COLO668 (cell line): ENCODE results near the gene AKAP13.

Source experiments
- DNase-seq: peaks from one replicate; lab custom pipeline; 2025; ENCODE audit not compliant: unreplicated experiment; lab: John Stamatoyannopoulos, UW

Gene AKAP13

DNA sequence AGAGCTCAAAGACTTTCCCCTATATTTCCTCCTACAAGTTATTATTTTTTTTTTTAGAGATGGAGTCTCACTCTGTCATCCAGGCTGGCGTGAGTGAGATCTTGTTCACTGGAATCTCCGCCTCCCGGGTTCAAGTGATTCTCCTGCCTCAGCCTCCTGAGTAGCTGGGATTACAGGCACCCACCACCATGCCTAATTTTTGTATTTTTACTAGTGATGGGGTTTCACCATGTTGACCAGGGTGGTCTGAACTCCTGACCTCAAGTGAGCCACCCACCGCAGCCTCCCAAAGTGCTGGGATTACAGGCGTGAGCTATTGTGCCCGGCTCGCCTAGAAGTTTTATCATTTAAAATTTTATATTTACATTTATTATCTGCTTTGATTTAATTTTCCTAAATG, 5.9 kb downstream of the AKAP13 start:
- no peak for DNase-seq

DNA sequence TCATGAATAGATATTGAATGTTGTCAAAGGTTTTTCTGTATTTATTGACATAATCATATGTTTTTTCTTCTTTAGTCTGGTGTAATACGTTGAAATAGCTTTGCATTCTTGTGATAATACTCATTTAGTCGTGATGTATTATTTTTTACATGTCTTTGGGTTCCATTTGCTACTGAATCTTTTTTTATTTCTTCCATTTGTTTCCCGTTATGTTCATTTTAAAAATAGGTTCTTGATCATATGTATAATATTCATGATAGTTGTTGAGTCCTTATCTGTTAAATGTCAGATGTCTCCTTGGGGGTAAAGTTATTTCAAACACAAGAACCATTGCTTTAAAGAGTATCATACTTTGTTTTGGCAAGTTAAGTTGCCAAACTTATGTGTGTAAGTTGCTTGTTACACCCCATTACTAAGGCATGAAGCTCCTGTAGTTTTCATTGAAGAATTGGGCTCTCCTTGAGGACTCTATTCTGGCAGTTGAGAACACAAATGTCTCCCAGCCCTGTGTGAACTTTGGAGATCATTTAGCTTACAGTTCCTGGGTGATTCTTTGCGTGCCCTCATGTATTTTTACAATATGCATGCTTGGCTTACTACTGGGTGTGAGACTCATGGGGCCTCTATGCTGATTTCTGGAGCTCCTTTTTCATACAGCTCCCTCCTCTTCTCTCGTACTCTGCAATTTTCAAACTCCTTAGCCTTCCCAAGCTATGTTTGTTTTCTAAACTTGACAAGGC, 8.3 kb downstream of the AKAP13 start:
- no peak for DNase-seq

DNA sequence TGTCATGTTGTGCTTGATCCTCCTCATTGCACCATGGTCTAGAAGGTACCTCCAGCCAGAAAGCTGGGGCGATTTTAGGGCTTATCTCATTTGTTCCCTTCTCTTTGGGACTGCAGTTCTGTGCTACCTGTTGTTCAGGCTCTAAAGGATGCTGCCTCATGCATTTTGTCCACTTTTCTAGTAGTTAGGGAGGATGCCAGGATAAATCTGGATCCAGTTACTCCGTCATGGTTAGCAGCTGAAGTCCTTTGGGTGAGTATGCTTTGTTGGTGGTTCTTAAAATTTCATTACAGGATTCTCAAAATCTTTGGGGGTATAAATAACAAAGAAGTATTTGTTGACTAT, 8.9 kb downstream of the AKAP13 start:
- no peak for DNase-seq

DNA sequence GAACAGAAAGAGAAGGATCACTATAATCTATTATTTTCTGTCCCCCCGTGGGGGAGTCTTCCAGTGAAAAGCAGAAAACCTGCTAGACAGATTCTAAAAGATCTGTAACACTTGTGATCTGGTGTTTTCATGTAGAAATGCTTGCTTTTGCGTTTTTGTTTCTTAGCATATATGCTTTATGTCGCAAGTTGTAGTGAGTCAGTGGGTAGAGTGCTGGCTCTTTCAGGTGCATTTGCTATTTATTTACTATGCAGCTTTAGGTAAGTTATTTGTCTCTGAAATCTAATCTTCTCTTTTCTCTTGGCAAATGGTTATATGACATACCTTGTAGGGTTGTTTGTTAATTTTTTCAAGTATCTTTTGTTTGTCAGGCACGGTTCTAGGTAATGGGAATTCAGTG, 9.4 kb downstream of the AKAP13 start:
- no peak for DNase-seq

DNA sequence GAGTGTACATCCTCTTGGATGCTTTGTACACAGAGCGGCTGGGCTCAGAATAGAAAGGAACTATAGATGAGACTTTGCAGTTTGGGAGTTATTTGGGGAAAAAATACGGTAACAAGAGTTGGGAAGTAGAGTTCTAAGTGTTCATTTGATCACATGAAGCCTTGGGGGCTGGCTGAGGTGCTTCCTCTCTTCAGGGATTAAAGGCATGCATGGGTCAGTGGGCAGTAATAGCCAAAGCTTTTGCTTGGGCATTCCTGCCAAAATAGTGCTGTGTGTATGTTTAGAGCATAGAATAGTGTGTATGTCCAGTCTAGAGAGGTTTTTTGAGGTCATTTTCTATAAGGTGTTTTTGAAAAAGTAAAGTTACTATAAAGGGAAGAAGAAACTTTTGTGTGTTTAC, 12.8 kb downstream of the AKAP13 start:
- no peak for DNase-seq

DNA sequence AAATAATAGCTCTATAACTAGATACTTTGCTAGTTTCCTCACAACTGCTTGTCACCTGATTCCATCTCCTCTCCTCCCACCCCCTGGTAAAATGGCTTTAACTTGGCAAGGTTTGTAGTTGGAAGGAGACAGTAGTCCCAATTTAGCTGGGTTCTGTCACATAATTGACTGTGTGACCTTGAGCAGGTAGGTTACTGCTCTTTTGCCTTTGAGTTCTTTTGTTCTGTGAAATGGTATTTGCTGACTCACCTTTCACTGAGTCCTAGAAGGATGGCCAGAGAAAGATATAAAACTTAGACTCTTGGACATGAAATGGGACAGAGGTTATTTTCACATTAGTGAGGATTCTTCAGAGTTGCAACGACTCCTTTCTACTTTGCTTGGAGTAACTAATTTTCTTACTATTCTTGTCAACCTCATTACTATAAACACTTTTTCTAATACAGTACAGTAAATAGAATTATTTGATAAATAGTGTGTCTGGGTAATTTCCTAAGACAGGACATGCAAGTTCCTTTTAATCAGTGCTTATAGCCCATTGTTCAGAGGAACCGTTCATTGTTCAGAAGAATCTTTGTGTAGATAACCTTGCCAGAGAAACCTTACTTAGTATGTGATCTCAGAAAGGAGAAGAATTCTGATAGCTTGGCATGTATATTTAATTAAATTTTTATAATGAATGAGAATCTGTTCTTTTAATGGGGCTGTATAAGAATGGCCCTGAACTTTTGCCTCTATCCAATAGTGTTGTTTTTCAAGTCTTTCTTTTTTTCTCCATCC, 14.3 kb downstream of the AKAP13 start:
- DNase-seq: no peak

DNA sequence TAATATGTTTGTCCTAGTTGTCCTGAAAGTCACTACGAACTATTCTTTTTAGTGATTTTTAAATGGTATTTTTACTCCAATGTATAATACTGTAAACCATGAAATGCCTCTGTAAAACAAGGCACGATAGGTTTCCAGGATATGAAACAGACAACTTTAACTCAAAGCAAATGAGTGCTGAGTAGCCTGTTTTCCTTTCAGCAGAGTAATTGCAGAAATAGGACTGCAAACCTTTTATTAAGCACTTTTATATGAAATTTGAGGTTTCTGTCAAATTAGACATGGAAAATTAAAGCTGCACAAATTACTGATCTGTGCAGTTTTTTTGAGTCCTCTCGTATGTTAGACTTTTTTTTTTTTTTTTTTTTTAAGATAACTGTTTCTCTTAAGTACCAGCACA, 16.2 kb downstream of the AKAP13 start:
- DNase-seq: no peak

DNA sequence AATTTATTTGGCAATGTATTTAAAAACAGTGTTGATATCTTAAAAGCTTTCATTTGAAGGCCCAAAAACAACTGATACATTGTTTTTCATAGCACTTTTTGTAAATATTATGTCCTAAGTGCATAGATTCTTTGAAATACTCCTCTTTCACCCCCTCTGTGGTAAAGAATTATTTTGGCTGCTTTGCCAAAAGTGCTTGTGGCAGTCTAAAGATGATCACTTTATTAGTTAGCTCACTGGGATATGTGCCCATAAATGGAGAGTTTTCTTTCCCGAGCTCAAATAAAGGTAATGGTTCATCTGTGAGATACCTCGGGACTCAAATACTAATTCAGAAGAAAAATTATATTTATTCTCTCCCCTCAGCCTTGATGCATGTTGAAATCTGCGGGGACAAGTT, 16.7 kb downstream of the AKAP13 start:
- DNase-seq: no peak

DNA sequence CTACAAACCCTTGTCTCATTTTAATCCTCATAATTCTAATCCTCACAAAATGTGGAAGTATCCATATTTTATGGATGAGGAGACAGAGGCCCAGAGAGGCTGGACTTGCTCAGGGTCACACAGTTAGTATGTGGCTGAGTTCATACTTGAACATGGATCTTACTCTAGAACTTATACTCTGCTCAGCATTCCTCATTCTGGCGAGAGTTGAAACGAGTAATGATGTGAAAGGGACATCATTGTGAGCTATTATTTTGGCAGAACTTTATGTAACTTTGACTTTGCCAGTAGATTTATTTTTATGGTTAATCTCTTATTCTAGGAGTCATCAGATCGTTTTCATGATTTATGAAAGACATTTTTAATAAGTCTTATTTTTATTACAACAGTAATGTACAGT, 17.5 kb downstream of the AKAP13 start:
- no peak for DNase-seq

DNA sequence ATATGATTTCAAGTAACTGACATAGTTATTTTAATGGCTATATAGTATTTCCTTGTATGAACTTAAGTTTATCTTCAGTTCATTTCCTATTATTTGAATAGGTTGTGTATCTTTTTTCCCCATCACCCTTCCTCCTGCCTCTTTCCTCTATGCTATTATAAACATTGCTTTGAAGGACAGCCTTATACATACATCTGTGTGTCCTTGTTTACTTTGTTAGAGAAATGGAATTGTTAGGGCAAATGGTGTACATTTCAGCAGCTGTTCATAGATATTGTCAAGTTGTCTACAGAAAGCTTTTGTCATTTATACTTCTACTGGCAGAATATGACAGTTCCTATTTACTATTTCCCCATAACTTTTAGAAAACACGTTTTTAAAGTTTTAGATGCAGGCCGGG, 18.4 kb downstream of the AKAP13 start:
- DNase-seq: no peak

DNA sequence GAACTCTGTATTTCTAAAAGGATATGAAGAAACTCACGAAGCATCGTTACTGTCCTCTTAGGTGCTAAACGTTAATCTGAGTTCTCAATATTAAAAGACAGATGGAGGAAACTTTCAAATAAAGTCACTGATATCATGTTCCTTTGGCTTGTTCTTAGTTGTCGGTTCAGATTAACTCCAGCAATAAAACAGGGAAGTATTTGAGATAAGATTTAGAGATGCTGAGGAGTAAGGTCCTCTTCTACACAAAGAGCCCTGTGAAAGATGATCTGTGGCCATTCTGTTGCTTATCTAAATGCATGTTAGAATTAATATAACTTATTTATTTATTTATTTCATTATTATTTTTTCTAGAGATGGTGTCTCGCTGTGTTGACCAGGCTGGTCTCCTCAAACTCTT, 19.2 kb downstream of the AKAP13 start:
- no peak for DNase-seq

DNA sequence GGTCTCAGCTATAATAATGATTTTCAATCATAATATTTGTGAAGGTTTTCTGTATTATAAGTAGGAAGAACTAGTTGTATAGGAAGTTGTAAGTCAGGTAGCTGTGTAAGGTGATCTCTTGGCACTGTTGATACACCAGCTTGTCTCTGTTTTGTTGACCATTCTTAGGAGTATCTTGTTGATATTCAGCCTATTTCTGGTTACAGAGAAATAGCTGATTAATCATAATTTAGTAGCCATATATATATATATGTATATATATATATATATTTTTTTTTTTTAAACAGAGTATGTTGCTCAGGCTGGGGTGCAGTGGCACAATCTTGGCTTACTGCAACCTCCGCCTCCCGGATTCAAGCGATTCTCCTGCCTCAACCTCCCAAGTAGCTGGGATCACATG, 20.2 kb downstream of the AKAP13 start:
- DNase-seq: no peak

DNA sequence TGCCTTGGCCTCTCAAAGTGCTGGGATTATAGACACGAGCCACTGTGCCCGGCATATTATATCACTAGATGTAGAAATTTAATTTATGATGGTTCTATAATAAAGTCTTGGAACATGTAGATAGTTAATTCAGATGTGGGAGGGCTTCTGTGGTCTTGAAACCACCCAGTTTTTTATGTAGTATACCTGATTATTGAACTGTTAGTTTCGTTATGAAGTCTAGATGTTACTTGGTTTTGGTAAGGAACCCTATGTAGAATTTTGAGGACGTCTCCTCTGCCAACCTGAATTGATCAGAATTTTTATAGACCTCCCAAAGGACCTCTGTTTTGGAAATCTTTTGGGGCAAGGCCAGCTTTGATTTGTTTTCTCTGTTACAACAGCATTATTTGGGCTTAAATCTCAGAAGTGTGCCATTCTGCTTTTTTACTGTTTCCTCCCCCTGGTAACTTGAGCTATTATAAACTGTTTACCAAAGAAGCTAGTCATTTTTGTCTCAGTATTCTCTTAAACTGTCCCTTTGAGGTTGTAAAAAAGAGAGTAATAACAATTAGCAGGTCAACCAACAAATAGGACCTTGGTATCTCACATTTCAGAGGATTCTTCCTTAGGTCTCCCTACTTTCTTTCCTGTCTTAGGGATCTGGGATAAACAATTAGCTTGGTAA, 20.8 kb downstream of the AKAP13 start:
- no peak for DNase-seq

DNA sequence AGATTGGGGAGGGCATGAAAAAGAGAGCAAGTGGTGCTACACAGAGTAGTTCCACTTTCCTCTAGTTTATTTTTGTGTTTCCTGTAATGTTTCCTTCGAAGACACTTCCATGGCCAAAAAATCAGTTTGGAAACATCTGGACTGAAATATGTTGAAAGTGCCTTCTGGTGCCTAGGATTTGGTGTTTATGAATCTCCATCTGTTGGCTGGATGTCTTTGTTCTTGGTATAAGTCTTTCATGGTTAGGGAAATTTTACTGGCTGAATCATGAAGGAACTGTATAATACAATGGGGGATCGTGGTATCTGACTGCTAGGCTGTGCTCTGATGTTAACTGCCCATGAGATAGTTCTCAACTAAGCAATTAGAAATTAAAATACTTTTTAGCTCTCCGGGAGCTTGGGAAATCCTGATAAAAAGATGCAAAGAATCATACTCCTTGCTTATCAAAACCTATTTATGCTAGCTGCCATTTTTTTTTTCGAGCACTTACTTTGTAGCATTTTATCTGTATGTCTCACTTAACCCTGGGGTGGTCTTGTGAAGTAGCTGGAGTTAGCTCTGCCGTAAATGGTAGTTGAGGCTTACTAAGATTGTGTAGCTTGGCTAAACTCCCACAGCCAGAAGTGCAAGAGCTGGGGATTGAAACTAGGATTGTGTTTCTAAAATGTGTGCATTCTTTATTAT, 21.9 kb downstream of the AKAP13 start:
- DNase-seq: no peak

DNA sequence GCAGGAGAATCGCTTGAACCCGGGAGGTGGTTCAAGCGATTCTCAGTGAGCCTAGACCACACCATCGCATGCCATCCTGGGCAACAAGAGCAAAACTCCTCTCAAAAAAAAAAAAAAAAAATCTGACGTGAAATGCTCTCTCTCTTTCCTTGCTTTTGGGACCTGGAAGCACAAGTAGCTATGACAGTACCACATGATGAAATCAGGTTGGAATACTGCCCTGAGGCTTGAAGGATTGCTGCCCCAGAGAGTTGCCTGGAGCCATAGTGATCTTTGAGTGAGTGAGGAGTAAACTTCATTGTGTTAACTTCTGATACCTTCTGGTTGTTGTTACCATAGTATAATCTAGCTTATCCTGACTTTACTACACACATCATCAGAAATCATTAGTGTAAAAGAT, 23.3 kb downstream of the AKAP13 start:
- no peak for DNase-seq

DNA sequence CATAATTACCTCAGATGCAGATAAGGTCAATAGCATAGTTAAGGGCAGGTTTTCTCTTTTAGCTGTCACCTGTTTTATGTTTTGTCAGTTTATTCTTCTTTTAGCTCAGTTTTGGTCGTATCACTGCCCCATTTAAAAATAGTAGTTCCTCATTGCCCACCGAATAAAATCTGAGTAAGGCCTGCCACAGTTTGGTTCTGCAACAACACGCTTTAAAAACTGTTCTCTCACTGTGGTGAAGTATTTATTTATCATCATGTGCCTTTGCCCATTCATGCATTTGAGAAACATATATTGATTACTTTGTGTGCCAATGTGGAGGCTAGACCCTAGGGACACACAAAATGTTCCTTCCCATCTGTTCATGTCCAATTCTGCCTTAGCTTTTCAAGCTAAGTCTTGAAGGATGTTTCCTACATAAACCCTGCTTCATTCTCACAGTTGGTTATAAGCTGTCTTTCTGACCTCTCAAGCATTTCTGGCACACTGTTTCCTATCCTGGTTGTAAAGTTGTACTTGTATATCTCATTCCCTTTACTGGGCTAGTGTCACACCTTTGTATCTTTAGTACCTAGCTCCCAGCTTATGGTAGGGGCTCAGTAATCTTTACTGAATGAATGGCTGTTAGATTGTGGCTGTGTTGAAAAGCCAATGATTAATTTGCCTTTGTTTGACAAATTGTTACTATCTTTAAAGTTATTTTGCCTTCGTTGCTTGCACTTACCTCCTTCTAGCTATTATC, 23.9 kb downstream of the AKAP13 start:
- no peak for DNase-seq

DNA sequence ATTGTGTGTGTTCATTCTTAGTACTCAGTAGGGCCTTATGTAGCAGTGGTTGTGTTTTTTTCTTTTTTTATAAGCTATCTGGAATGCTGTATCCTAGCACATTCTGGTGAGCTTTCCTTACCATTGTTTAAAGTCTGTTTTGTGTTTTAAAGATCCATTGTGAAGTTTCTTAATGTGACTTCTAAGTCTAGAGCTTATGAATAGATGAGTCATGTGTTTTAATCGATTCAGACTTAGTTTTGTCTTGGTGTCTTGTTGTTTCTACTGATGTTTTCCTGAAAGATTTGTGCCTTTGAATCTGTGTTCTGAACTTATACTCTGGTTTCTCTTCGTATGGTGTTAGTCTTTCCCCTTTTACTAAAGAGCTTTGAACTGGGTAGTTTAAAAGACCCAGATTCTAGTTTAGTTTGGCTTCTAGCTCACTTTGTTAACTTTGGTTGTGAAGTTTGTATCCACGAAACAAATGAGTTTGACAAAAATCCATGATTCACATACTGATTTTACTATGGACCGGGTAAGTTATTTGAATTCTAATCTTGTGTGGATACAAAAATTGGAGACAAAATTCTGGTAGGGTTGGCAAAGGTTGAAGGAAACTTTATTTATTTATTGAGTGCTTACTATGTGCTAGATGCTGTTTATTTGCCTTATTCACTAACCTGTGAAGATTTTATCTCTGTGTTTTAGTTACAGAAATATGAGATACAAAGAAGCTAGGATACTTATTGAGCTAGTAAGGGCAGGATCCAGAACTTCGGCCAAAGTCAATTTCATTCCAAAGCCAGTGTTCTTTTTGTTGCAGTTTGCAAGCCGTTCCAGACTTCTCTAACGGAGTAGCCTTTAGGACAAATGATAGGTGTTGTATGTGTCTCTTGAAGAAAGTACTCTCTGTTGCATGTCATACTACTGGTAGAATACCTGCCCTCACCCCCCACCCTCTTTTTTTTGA, 24.8 kb downstream of the AKAP13 start:
- no peak for DNase-seq

DNA sequence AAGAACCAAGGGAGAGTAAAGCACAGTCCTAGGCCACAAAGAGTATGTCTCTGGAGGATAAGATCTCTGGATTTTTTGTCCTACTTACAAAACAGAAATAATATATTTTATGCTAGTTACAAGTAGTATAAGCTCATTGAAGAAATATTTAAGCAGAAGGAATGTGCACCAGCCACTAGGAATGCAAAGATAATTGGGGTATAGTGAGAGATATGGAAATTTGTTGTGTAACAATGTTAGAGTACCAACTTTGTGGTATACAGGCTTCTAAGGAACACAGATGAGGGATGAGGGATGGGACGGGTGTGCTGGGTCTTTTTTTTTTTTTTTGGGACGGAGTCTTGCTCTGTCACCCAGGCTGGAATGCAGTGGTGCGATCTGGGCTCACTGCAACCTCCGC, 26.5 kb downstream of the AKAP13 start:
- DNase-seq: no peak

DNA sequence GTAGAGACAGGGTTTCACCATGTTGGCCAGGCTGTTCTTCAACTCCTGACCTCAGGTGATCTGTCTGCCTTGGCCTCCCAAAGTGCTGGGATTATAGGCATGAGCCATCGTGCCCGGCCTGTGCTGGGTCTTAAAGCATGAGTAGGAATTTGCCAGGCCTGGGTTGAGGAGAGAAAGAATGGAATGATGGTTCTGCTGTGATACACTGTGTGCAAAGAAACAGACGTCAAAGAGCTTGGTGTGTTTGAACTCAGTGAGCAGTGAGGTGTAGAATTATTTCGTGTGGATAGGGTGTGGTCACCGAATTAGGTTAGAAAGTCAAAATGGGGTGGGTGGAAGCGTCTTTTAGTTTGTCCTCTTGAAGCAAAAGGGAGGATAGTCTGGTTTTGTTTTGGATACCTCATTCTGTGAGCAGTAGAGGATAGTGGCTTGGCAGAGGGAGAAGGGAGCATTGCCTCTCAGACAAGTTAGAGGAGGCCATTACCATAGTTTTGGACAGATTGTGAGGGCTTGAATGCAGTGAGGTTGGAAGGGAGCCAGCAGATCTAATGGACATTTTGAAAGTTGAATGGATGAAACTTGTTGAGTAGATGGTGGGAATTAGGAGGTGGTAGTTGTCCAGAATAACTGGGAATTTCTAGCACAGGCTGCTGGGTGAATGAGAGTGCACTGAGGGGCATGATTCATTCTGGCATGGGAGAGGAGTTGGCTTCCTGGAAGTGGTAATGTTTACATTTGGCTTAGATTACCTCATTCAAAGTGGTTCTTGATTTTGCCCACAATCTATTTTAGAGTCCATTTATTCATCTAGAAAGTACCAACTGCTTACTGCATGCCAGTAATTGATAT, 27.2 kb downstream of the AKAP13 start:
- peak; percentile 26 for DNase-seq
